ENCODE results near the gene STK17A.
"Not testable (repeated sequence)": the region's sequence is repeated elsewhere in the genome, so short reads cannot be mapped to it uniquely, and the experiment has no call there.

Gene STK17A

GRCh38 chr7:43658718-43659548 is 76.0 kb downstream of the STK17A start:
- peak; percentile 85 to 88 for DNase-seq (ENCODE audit: low read depth in 2 of 2)

- no peak for DNase-seq (ENCODE audit: low read depth in 2 of 2)
Observed at GRCh38 chr7:43659549-43659896, 76.6 kb downstream of the STK17A start.

- no peak for DNase-seq (ENCODE audit: low read depth in 2 of 2)
Observed at GRCh38 chr7:43660141-43660540, 77.2 kb downstream of the STK17A start.

- DNase-seq (ENCODE audit: low read depth in 2 of 2), result no peak
Observed at GRCh38 chr7:43664681-43665080, 81.8 kb downstream of the STK17A start.

- DNase-seq (ENCODE audit: low read depth in 2 of 2), result no peak
Observed at GRCh38 chr7:43666938-43667337, 84.0 kb downstream of the STK17A start.

DNA sequence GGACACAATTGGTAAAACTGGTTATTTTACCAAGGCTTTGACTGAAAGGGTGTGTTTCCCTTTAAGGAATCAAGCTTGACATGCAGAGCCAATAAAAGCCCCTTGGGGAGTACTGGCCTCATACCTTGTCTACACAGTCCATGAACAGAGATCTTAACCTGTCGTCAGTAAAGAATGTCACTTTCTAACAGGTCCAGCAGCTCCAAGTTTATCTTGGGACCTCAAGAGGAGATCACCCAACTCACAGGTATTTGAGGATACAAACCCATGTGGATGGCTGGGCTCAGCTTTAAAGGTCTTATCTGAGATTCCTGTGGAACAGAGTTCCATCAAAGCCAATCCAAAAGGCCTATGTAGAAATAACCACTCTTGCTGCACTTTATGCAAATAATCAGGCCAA is 85.1 kb downstream of the STK17A start:
- DNase-seq (ENCODE audit: low read depth in 2 of 2), result no peak

DNA sequence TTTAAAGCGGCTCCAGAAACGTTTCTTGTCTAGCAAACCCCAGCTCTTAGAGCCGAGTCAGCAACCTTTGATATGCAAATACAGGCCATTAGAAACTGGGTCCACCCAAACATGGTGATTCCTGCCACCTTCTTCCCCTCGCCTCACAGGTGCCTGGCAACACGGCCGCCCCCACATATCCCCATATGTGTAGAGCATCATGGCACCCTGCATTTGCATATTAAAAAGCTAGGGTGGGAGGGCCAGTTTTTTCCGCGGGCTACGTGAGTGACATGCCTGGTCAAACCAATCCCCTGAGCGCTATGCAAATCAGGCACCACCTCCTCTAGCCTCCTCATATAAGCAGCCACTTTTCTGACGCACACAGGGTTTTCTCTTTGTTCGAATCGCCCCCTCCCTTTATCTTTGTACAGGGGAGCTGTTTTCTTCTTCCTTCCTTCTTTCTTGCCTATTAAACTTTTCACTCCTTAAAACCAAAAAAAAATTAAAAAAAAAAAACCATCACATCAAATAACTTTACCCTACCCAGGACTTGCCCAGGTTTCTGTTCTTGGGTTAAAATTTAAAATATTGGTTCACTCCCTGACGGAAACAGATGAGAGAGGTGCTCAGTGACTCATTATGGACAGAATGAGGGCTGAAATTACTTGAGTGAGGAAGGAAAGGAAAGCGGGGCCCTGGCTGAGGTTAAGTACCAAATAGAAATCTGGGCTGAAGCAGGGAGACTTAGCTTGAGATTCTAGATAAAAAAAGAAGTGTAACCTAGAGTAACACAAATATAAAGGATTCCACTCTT is 86.6 kb downstream of the STK17A start:
- no peak for DNase-seq (ENCODE audit: low read depth in 2 of 2)

GRCh38 chr7:43671521-43671920 is 88.6 kb downstream of the STK17A start:
- no peak for DNase-seq (ENCODE audit: low read depth in 2 of 2)

DNA sequence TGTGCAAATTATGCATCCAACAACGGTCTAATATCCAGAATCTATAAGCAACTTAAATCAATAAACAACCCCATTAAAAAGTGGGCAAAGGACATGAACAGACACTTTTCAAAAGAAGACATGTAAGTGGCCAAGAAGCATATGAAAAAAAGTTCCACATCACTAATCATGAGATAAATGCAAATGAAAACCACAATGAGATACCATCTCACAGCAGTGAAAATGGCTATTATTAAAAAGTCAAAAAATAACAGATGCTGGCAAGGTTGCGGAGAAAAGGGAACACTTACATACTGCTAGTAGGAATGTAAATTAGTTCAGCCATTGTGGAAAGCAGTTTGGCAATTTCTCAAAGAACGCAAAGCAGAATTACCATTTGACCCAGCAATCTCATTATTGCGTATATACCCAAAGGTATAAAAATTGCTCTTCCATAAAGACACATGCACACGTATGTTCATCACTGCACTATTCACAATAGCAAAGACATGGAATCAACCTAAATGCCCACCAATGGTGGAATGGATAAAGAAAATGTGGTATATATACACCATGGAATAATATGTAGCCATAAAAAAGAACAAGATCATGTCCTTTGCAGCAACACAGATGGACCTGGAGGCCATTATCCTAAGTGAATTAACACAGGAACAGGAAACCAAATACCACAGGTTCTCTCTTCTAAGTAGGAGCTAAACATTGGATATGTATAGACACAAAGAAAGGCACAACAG is 90.5 kb downstream of the STK17A start:
- not testable (repeated sequence) for DNase-seq (ENCODE audit: low read depth in 2 of 2)

DNA sequence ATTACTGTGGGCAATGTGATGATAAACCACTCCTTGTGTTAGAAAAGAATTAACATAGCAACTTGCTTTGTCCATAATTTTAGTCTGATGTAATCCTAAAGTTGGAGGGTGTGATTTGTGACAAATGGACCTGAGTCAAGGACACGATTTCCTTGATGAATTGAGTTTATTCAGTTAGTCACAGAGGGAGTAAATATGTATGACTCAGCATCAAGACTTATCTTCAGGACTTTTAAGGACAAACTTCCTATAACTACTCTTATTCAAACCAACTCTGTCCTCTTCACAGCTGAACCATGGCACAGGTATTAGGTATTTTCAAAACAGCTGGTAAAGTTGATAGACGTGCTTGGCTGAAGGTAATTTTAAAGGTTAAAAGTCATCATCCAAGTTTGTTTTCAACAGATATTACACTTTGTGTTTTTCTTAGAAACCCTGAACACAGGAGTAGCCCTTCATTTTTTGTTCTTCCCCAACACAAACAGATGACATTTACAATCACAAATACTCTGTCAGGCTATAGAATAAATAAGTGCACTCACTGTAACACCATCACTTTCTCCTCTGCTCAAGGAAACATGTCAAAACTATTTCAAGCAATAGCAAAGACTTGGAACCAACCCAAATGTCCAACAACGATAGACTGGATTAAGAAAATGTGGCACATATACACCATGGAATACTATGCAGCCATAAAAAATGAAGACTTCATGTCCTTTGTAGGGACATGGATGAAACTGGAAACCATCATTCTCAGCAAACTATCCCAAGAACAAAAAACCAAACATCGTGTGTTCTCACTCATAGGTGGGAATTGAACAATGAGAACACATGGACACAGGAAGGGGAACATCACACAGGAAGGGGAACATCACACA is 91.9 kb downstream of the STK17A start:
- DNase-seq (ENCODE audit: low read depth in 2 of 2), result peak; percentile 75 to 76
